ENCODE results near the gene ABHD17A. TPM values are rescaled to one million over a fixed set of nuclear protein-coding genes. Genes with fewer than 3 reads are reported as not detected.

The ABHD17A gene
- total RNA-seq, 2 experiments from 2014 or later, result 180 TPM

GRCh38 chr19:1851654-1852580, 33.4 kb downstream of the ABHD17A start:
- ChIA-PET POLR2A (no interaction called here), CTCF (interaction anchor here (0.8 to 1.0 kb wide), 2 partner anchors 9 to 26 kb away, joined by 3 read pairs; no protein-coding TSS in a partner anchor)
- DNase-seq, result peak; percentile 62
- Mint-ChIP-seq H3K27ac (peak overlapping the region; percentile 31), H3K36me3 (ENCODE audit: low read depth) (peaks cover 12% of the 10 kb centered on the region), H3K4me3 (no peak overlapping the region), H3K27me3 (no peaks in the 10 kb centered on the region), H3K4me1 (peaks cover 59% of the 10 kb centered on the region), H3K9me3 (no peaks in the 10 kb centered on the region)

- Mint-ChIP-seq H3K9me3 (no peaks in the 10 kb centered on the region), H3K27ac (peak overlapping the region; percentile 19), H3K4me1 (peaks cover 62% of the 10 kb centered on the region), H3K36me3 (ENCODE audit: low read depth) (peaks cover 14% of the 10 kb centered on the region), H3K4me3 (no peak overlapping the region), H3K27me3 (no peaks in the 10 kb centered on the region)
- ChIA-PET POLR2A (no interaction called here), CTCF (interaction anchor here (0.8 kb wide), 1 partner anchor 25 kb away, joined by 3 read pairs; no protein-coding TSS in a partner anchor)
- DNase-seq, result no peak
These were observed 34.3 kb downstream of the ABHD17A start for GRCh38 chr19:1850809-1851653.

GRCh38 chr19:1849886-1850398, 35.4 kb downstream of the ABHD17A start:
- ChIA-PET CTCF (interaction anchor here (0.6 to 1.2 kb wide), 2 partner anchors 24 to 414 kb away, joined by 3 to 4 read pairs; no protein-coding TSS in a partner anchor), POLR2A (no interaction called here)
- DNase-seq, result no peak
- no peaks in the 10 kb centered on the region for H3K9me3 Mint-ChIP-seq
- no peak overlapping the region for H3K4me3 Mint-ChIP-seq
- peaks cover 62% of the 10 kb centered on the region for H3K4me1 Mint-ChIP-seq
- H3K36me3 Mint-ChIP-seq (ENCODE audit: low read depth), result peaks cover 14% of the 10 kb centered on the region
- no peaks in the 10 kb centered on the region for H3K27me3 Mint-ChIP-seq
- no peak overlapping the region for H3K27ac Mint-ChIP-seq

GRCh38 chr19:1849132-1849474, 36.2 kb downstream of the ABHD17A start:
- Mint-ChIP-seq H3K27me3 (no peaks in the 10 kb centered on the region), H3K36me3 (ENCODE audit: low read depth) (peaks cover 14% of the 10 kb centered on the region), H3K27ac (peak overlapping the region; percentile 86), H3K4me3 (peak overlapping the region; percentile 63), H3K9me3 (no peaks in the 10 kb centered on the region), H3K4me1 (peaks cover 60% of the 10 kb centered on the region)
- POLR2A ChIA-PET, result no interaction called here
- no peak for DNase-seq
- CTCF ChIA-PET, result interaction anchor here (1.0 to 1.2 kb wide), 5 partner anchors 9 to 23 kb away, joined by 3 to 6 read pairs (median 3); no protein-coding TSS in a partner anchor

- peak; percentile 99 for DNase-seq
- CTCF ChIA-PET, result interaction anchor here (1.0 to 1.2 kb wide), 5 partner anchors 8 to 22 kb away, joined by 3 to 6 read pairs (median 3); no protein-coding TSS in a partner anchor
- Mint-ChIP-seq H3K4me1 (peaks cover 58% of the 10 kb centered on the region), H3K9me3 (no peaks in the 10 kb centered on the region), H3K4me3 (peak within 1 kb of the TSS; percentile 86), H3K27me3 (no peaks in the 10 kb centered on the region), H3K27ac (peak within 1 kb of the TSS; percentile 95), H3K36me3 (ENCODE audit: low read depth) (peaks cover 16% of the 10 kb centered on the region)
- POLR2A ChIA-PET, result no interaction called here
These were observed 36.7 kb downstream of the ABHD17A start, which contains the start of gene REXO1 for GRCh38 chr19:1848399-1849131. TSS of gene REXO1 (minus strand) at chr19:1848483. CDS start at chr19:1848358, 125 bp downstream.

GRCh38 chr19:1847684-1848398, 37.5 kb downstream of the ABHD17A start:
- POLR2A ChIA-PET, result interaction anchor here (0.6 kb wide), 1 partner anchor 295 kb away, joined by 4 read pairs; no protein-coding TSS in a partner anchor
- Mint-ChIP-seq H3K4me3 (peak overlapping the region; percentile 86), H3K9me3 (no peaks in the 10 kb centered on the region), H3K27me3 (no peaks in the 10 kb centered on the region), H3K4me1 (peaks cover 50% of the 10 kb centered on the region), H3K36me3 (ENCODE audit: low read depth) (peaks cover 12% of the 10 kb centered on the region), H3K27ac (peak overlapping the region; percentile 95)
- DNase-seq, result no peak
- CTCF ChIA-PET, result interaction anchor here (1.4 to 2.2 kb wide), 2 partner anchors 11 to 22 kb away, joined by 5 to 9 read pairs; no protein-coding TSS in a partner anchor

- ChIA-PET POLR2A (interaction anchor here (0.6 kb wide), 1 partner anchor 296 kb away, joined by 4 read pairs; no protein-coding TSS in a partner anchor), CTCF (interaction anchor here (0.8 to 2.2 kb wide), 3 partner anchors 9 to 21 kb away, joined by 3 to 9 read pairs (median 5); no protein-coding TSS in a partner anchor)
- Mint-ChIP-seq H3K27ac (peak overlapping the region; percentile 95), H3K4me3 (peak overlapping the region; percentile 86), H3K27me3 (no peaks in the 10 kb centered on the region), H3K4me1 (peaks cover 49% of the 10 kb centered on the region), H3K36me3 (ENCODE audit: low read depth) (peaks cover 12% of the 10 kb centered on the region), H3K9me3 (no peaks in the 10 kb centered on the region)
- no peak for DNase-seq
These were observed 38.0 kb downstream of the ABHD17A start for GRCh38 chr19:1847348-1847683.

- Mint-ChIP-seq H3K27ac (peak overlapping the region; percentile 95), H3K36me3 (ENCODE audit: low read depth) (peaks cover 12% of the 10 kb centered on the region), H3K4me3 (peak overlapping the region; percentile 86), H3K27me3 (no peaks in the 10 kb centered on the region), H3K9me3 (no peaks in the 10 kb centered on the region), H3K4me1 (peaks cover 48% of the 10 kb centered on the region)
- ChIA-PET POLR2A (no interaction called here), CTCF (interaction anchor here (0.8 to 2.2 kb wide), 3 partner anchors 8 to 20 kb away, joined by 3 to 9 read pairs (median 5); no protein-coding TSS in a partner anchor)
- DNase-seq, result no peak
These were observed 38.6 kb downstream of the ABHD17A start for GRCh38 chr19:1846517-1847204.

- no peaks in the 10 kb centered on the region for H3K9me3 Mint-ChIP-seq
- H3K36me3 Mint-ChIP-seq (ENCODE audit: low read depth), result peaks cover 8% of the 10 kb centered on the region
- H3K4me3 Mint-ChIP-seq, result peak overlapping the region; percentile 86
- ChIA-PET POLR2A (no interaction called here), CTCF (interaction anchor here (2.2 kb wide), 1 partner anchor 19 kb away, joined by 9 read pairs; no protein-coding TSS in a partner anchor)
- H3K27me3 Mint-ChIP-seq, result no peaks in the 10 kb centered on the region
- no peak for DNase-seq
- H3K27ac Mint-ChIP-seq, result no peak overlapping the region
- peaks cover 48% of the 10 kb centered on the region for H3K4me1 Mint-ChIP-seq
These were observed 39.7 kb downstream of the ABHD17A start for GRCh38 chr19:1845642-1846041.

- Mint-ChIP-seq H3K4me1 (peaks cover 50% of the 10 kb centered on the region), H3K36me3 (ENCODE audit: low read depth) (peaks cover 8% of the 10 kb centered on the region), H3K27me3 (no peaks in the 10 kb centered on the region), H3K4me3 (no peak overlapping the region), H3K9me3 (no peaks in the 10 kb centered on the region), H3K27ac (no peak overlapping the region)
- no peak for DNase-seq
- POLR2A ChIA-PET, result no interaction called here
- CTCF ChIA-PET, result interaction anchor here (2.2 kb wide), 1 partner anchor 19 kb away, joined by 9 read pairs; no protein-coding TSS in a partner anchor
These were observed 40.2 kb downstream of the ABHD17A start for GRCh38 chr19:1845125-1845515.

GRCh38 chr19:1844513-1845124, 40.7 kb downstream of the ABHD17A start:
- CTCF ChIA-PET, result no interaction called here
- H3K27me3 Mint-ChIP-seq, result no peaks in the 10 kb centered on the region

More at GRCh38 chr19:1844513-1845124, 40.7 kb downstream of the ABHD17A start:
- Mint-ChIP-seq H3K4me3 (no peak overlapping the region), H3K27ac (peak overlapping the region; percentile 62), H3K4me1 (peaks cover 48% of the 10 kb centered on the region), H3K9me3 (no peaks in the 10 kb centered on the region), H3K36me3 (ENCODE audit: low read depth) (peaks cover 8% of the 10 kb centered on the region)
- DNase-seq, result no peak
- POLR2A ChIA-PET, result no interaction called here

Measured in activated CD4-positive, alpha-beta T cell treated with anti-CD3 and anti-CD28 coated beads, Interleukin-2, amount 10 ng/mL, durations not matched to agents 7 days and 5 days (primary cell).